ENCODE results near the gene RRP12. TPM values are rescaled to one million over a fixed set of nuclear protein-coding genes. Genes with fewer than 3 reads are reported as not detected.

Gene RRP12
- total RNA-seq, 1 experiment from 2014 or later: 41.7 TPM

- no peak overlapping the region for H3K4me3 ChIP-seq (ENCODE audit: insufficient read depth, low read depth, low read length)
- H3K36me3 ChIP-seq (replicated peaks; ENCODE audit: control insufficient read depth, insufficient read depth, low read length): peaks cover 25% of the 10 kb centered on the region
- H3K27me3 ChIP-seq (ENCODE audit: control insufficient read depth, insufficient read depth, low read length): no peaks in the 10 kb centered on the region
- DNase-seq: peak; percentile 29
Measured at GRCh38 chr10:97388152-97388551, 13.0 kb downstream of the RRP12 start.

GRCh38 chr10:97385565-97385964 is 15.6 kb downstream of the RRP12 start:
- Histone ChIP-seq H3K36me3 (replicated peaks; ENCODE audit: control insufficient read depth, insufficient read depth, low read length) (peaks cover 26% of the 10 kb centered on the region), H3K4me3 (ENCODE audit: insufficient read depth, low read depth, low read length) (no peak overlapping the region), H3K27me3 (ENCODE audit: control insufficient read depth, insufficient read depth, low read length) (no peaks in the 10 kb centered on the region)
- peak; percentile 21 for DNase-seq

DNA sequence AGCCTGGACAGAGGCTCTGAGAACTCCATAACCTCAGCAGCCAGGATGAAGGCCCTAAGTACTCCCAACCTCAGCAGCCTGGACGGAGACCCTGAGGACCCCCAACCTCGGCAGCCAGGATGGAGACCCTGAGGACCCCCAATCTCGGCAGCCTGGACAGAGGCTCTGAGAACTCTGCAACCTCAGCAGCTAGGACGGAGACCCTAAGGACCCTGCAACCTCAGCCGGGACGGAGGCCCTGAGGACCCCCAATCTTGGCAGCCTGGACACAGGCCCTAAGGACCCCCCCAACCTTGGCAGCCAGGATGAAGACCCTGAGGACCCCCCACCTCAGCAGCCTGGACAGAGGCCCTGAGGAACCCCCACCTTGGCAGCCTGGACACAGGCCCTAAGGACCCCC is 16.5 kb downstream of the RRP12 start:
- no peak for DNase-seq
- H3K36me3 ChIP-seq (replicated peaks; ENCODE audit: control insufficient read depth, insufficient read depth, low read length): peaks cover 21% of the 10 kb centered on the region
- H3K27me3 ChIP-seq (ENCODE audit: control insufficient read depth, insufficient read depth, low read length): no peaks in the 10 kb centered on the region
- no peak overlapping the region for H3K4me3 ChIP-seq (ENCODE audit: insufficient read depth, low read depth, low read length)

DNA sequence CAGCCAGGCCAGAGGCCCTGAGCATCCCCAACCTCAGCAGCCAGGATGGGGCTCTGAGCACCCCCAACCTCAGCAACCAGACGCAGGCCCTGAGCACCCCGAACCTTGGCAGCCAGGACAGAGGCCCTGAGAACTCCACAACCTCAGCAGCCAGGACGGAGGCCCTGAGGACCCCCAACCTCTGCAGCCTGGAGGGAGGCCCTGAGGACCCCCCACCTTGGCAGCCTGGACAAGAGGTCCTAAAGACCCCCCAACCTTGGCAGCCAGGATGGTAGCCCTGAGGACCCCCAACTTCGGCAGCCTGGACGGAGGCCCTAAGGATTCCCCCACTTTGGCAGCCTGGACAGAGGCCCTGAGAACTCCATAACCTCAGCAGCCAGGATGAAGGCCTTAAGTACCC is 17.0 kb downstream of the RRP12 start:
- Histone ChIP-seq H3K27me3 (ENCODE audit: control insufficient read depth, insufficient read depth, low read length) (no peaks in the 10 kb centered on the region), H3K36me3 (replicated peaks; ENCODE audit: control insufficient read depth, insufficient read depth, low read length) (peaks cover 21% of the 10 kb centered on the region), H3K4me3 (ENCODE audit: insufficient read depth, low read depth, low read length) (no peak overlapping the region)
- no peak for DNase-seq

- DNase-seq: no peak
- peaks cover 19% of the 10 kb centered on the region for H3K36me3 ChIP-seq (replicated peaks; ENCODE audit: control insufficient read depth, insufficient read depth, low read length)
- no peak overlapping the region for H3K4me3 ChIP-seq (ENCODE audit: insufficient read depth, low read depth, low read length)
- H3K27me3 ChIP-seq (ENCODE audit: control insufficient read depth, insufficient read depth, low read length): no peaks in the 10 kb centered on the region
Measured at GRCh38 chr10:97383159-97383558, 18.0 kb downstream of the RRP12 start.

GRCh38 chr10:97381626-97382025 is 19.5 kb downstream of the RRP12 start:
- no peak for DNase-seq
- H3K4me3 ChIP-seq (ENCODE audit: insufficient read depth, low read depth, low read length): no peak overlapping the region
- peaks cover 16% of the 10 kb centered on the region for H3K36me3 ChIP-seq (replicated peaks; ENCODE audit: control insufficient read depth, insufficient read depth, low read length)
- no peaks in the 10 kb centered on the region for H3K27me3 ChIP-seq (ENCODE audit: control insufficient read depth, insufficient read depth, low read length)

GRCh38 chr10:97380516-97380915 is 20.6 kb downstream of the RRP12 start:
- Histone ChIP-seq H3K4me3 (ENCODE audit: insufficient read depth, low read depth, low read length) (no peak overlapping the region), H3K36me3 (replicated peaks; ENCODE audit: control insufficient read depth, insufficient read depth, low read length) (peaks cover 16% of the 10 kb centered on the region), H3K27me3 (ENCODE audit: control insufficient read depth, insufficient read depth, low read length) (no peaks in the 10 kb centered on the region)
- DNase-seq: no peak

GRCh38 chr10:97378933-97379921 is 21.9 kb downstream of the RRP12 start:
- DNase-seq: no peak
- H3K36me3 ChIP-seq (replicated peaks; ENCODE audit: control insufficient read depth, insufficient read depth, low read length): peaks cover 16% of the 10 kb centered on the region
- no peak overlapping the region for H3K4me3 ChIP-seq (ENCODE audit: insufficient read depth, low read depth, low read length)
- no peaks in the 10 kb centered on the region for H3K27me3 ChIP-seq (ENCODE audit: control insufficient read depth, insufficient read depth, low read length)

- Histone ChIP-seq H3K36me3 (replicated peaks; ENCODE audit: control insufficient read depth, insufficient read depth, low read length) (peaks cover 35% of the 10 kb centered on the region), H3K4me3 (ENCODE audit: insufficient read depth, low read depth, low read length) (no peak overlapping the region), H3K27me3 (ENCODE audit: control insufficient read depth, insufficient read depth, low read length) (no peaks in the 10 kb centered on the region)
- no peak for DNase-seq
Measured at GRCh38 chr10:97376413-97376812, 24.7 kb downstream of the RRP12 start.

DNA sequence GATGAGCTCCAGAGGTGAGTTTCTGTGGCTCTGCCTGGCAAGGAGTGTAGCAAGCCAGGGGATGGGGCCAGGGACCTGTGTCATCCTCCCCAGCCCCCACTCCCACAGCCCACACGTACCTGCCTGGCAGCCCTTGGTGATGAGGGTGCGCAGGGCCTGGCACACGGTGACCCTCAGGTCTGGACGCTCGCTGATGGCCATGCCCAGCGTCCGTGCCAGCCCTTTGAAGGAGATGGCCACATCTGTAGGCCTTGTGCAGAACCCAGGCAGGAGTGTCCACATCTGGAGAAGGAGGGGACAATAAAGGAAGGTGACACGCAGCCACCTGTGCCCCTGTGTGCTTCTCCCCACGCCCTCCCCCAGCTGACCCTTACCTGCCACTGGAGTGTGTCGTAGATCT is 27.7 kb downstream of the RRP12 start:
- Histone ChIP-seq H3K4me3 (ENCODE audit: insufficient read depth, low read depth, low read length) (no peak overlapping the region), H3K27me3 (ENCODE audit: control insufficient read depth, insufficient read depth, low read length) (no peaks in the 10 kb centered on the region), H3K36me3 (replicated peaks; ENCODE audit: control insufficient read depth, insufficient read depth, low read length) (peaks cover 42% of the 10 kb centered on the region)
- no peak for DNase-seq

DNA sequence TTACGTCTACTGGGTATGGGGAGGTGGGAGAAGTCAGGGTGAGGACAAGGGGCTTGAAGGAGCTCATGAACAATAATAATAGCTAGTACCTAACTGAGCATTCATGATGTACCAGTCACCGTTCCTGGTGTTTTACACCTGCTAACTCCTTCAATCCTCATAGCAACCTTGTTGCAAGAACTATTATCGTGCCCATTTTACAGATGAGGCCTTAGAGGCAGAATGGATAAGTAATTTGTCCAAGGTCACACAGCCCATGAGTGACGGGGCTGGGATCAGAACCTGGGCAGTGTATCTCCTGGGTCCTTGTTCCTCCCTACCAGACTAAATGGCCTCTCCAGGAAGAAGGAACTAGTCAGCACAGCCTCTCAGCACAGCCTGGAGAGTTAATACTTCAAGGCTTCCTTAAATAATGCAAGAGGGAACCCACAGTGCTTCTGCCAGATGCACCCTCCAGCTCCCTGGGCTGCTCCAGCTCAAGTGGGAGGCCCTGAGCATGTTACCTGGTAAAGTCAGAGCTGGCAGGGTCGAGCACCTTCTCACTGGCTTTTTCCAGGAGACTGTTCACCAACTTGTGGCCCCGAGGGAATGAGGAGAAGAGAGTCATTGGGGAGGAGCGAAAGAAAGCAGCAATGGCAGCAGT is 28.8 kb downstream of the RRP12 start:
- no peak overlapping the region for H3K4me3 ChIP-seq (ENCODE audit: insufficient read depth, low read depth, low read length)
- peaks cover 41% of the 10 kb centered on the region for H3K36me3 ChIP-seq (replicated peaks; ENCODE audit: control insufficient read depth, insufficient read depth, low read length)
- no peaks in the 10 kb centered on the region for H3K27me3 ChIP-seq (ENCODE audit: control insufficient read depth, insufficient read depth, low read length)
- no peak for DNase-seq

GRCh38 chr10:97371696-97372095 is 29.4 kb downstream of the RRP12 start:
- Histone ChIP-seq H3K4me3 (ENCODE audit: insufficient read depth, low read depth, low read length) (no peak overlapping the region), H3K36me3 (replicated peaks; ENCODE audit: control insufficient read depth, insufficient read depth, low read length) (peaks cover 41% of the 10 kb centered on the region), H3K27me3 (ENCODE audit: control insufficient read depth, insufficient read depth, low read length) (no peaks in the 10 kb centered on the region)
- no peak for DNase-seq

DNA sequence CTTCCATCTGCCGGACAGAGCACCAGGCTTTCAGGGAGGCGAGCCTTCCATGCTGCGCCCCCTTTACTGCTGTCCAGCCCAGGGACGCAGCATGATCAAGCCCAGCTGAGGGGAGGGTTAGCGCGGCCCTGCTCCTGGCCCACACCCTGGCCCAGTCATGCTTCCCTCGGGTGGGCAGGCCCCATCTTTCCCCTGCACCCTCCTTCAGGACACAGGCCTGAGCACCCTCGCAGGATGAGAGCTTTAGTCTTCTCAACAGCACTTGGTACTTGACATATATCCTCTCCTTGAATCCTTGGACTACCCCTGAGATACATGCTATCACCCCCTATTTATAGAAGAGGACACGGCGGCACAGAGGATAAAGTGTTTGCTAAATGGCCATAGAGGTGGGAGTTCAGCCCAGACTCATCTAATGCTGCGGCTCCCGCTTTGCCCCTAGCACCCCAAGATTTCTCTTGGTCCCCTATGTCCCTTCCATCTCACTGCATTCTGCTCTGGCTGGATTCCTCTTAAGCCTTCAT is 34.0 kb downstream of the RRP12 start:
- no peaks in the 10 kb centered on the region for H3K27me3 ChIP-seq (ENCODE audit: control insufficient read depth, insufficient read depth, low read length)
- H3K36me3 ChIP-seq (replicated peaks; ENCODE audit: control insufficient read depth, insufficient read depth, low read length): peaks cover 36% of the 10 kb centered on the region
- H3K4me3 ChIP-seq (ENCODE audit: insufficient read depth, low read depth, low read length): no peak overlapping the region
- no peak for DNase-seq

GRCh38 chr10:97366572-97366971 is 34.6 kb downstream of the RRP12 start:
- H3K4me3 ChIP-seq (ENCODE audit: insufficient read depth, low read depth, low read length): no peak overlapping the region
- H3K27me3 ChIP-seq (ENCODE audit: control insufficient read depth, insufficient read depth, low read length): no peaks in the 10 kb centered on the region
- DNase-seq: no peak
- peaks cover 31% of the 10 kb centered on the region for H3K36me3 ChIP-seq (replicated peaks; ENCODE audit: control insufficient read depth, insufficient read depth, low read length)

All from H7 (cell line).